RWPE1 (cell line): ENCODE measurements around the gene GMPR2.
A peak's percentile ranks its signal among the peaks of the same experiment; 100 is the strongest.

Experiments used
- CTCF ChIA-PET: fragments of 350-600 bp; sonication (Branson Sonifier 250); formaldehyde crosslinking; extraction: SDS; loops from one replicate; lab custom pipeline; 2021; lab: Yijun Ruan, JAX
- POLR2A ChIA-PET: fragments of 400-600 bp; formaldehyde crosslinking; extraction: SDS; loops from one replicate; lab custom pipeline; 2020; ENCODE audit warnings: antibody characterized with exemption; ENCODE audit not compliant: low non-redundant PET; lab: Yijun Ruan, JAX
- DNase-seq: peaks from one replicate; pipeline ENCODE4 v3.0.0; 2012; ENCODE audit warnings: low spot score
- H3K27ac ChIP-seq: fragments of 450-650 bp; 2 replicates; pipeline ENCODE4 v1.5.1; 2017
- TF ChIP-seq, protein P1 (sequence below): fragments of 450-650 bp; conservative IDR thresholded peaks from 2 replicates; pipeline ENCODE4 v1.5.1; 2017; ENCODE audit warnings: low read depth, mild to moderate bottlenecking

Gene GMPR2

DNA sequence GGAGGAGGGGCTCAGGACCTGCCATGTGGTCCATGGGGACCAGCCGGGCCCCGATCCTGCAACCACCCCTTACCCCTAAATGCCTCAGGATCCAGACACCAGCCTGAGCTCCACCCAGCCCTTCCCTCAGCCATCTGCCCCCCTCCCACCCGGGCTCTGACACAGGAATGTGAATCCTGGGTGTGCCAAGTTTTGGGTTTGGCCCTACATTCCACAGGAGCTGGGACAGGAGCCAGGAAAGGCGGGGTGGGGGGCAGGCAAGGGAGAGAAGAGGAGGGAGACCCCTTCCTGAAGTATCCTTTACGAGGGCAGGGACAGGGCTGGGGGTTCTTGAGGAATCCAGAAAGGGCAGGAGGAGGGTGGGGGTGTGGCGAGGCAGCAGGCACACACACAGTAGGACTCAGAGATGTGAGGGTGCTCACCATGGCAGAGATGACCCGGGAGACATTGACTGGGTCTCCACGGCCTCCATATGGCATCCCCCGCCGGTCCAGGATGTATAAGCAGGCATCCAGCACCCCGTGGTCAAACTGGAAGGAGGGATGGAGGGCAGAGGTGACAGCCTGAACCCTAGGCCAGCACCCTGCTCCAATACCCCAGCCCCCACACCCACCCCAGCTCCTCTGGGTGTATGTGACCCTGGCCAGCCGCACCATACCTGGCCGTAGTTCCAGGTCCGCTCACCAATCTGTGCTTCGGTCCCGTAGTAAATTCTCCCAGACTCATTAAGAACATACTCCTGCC is 26.7 kb downstream of the GMPR2 start:
- peak overlapping the region; percentile 96 for H3K27ac ChIP-seq
- ChIA-PET CTCF (interaction anchor here (0.9 kb wide), 1 partner anchor 49 kb away, joined by 3 read pairs; the partner anchor contains the start of gene CIDEB), POLR2A (interaction anchor here (0.6 kb wide), 1 partner anchor 11 kb away, joined by 3 read pairs; no protein-coding TSS in a partner anchor)
- DNase-seq = peak; percentile 87
- TF ChIP-seq, protein P1, sequence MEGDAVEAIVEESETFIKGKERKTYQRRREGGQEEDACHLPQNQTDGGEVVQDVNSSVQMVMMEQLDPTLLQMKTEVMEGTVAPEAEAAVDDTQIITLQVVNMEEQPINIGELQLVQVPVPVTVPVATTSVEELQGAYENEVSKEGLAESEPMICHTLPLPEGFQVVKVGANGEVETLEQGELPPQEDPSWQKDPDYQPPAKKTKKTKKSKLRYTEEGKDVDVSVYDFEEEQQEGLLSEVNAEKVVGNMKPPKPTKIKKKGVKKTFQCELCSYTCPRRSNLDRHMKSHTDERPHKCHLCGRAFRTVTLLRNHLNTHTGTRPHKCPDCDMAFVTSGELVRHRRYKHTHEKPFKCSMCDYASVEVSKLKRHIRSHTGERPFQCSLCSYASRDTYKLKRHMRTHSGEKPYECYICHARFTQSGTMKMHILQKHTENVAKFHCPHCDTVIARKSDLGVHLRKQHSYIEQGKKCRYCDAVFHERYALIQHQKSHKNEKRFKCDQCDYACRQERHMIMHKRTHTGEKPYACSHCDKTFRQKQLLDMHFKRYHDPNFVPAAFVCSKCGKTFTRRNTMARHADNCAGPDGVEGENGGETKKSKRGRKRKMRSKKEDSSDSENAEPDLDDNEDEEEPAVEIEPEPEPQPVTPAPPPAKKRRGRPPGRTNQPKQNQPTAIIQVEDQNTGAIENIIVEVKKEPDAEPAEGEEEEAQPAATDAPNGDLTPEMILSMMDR = no peak

DNA sequence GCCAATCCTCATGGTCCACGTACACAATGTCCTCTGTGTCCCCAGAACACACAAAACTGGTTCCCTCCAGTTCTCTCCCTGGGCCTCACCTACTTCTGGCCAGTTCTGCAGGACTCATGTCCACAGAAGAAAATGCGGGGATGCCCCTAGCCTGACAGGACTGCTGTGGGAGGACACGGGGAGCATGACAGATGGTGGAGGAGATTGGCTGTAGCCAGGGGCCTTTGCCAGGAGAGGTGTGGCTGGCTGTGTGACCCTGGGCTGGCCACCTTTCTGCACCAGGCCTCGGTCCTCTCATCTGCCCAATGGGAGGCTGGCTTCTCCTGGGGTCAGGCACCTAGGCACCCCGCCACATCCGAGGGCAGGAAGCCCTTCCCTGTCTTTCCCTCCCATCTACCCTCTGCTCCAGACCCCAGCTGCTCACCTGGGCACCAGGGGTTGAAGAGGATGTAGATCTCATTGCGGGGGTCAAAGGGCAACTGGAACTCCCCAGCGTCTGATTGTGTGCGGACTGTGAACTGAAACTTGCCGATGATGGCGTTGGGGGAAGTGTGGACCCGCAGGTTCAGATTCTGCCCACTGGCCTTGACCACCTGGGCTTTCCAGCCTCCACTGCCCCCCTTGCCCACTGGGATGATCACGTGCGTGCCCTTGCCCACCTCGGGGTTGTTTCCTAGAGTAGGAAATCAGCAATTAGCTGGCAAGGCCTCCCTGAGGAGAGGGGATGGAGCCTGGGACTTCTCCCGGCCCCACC is 27.5 kb downstream of the GMPR2 start:
- TF ChIP-seq, protein P1 = no peak
- H3K27ac ChIP-seq = peak overlapping the region; percentile 96
- ChIA-PET CTCF (interaction anchor here (0.6 kb wide), 1 partner anchor 245 kb away, joined by 4 read pairs; no protein-coding TSS in a partner anchor), POLR2A (interaction anchor here (0.6 to 1.8 kb wide), 2 partner anchors 16 to 17 kb away, joined by 3 to 5 read pairs; partner anchors contain the start of gene TINF2)
- no peak for DNase-seq

DNA sequence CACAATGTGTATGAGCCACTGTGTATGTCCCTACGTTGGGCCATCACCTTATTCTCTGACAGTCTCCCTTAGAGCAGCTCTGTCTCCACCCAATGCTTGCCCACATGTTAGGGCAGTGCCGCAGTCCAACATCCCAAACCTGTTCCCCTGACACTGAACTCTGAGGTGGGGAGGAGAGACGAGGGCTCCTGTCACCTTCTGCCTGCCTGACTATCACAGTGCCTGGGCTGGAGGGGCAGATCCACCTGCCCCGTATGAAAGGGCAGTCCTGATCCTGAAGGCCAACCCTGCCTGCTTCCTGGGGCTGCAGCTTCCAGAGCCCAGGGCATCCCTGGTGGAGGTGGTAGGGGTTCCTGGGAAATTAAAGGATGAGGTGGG is 28.0 kb downstream of the GMPR2 start:
- POLR2A ChIA-PET = interaction anchor here (0.6 to 1.8 kb wide), 3 partner anchors 15 to 22 kb away, joined by 3 to 5 read pairs (median 3); partner anchors contain the start of gene TINF2
- CTCF ChIA-PET = interaction anchor here (0.6 kb wide), 2 partner anchors 20 to 244 kb away, joined by 3 to 4 read pairs; no protein-coding TSS in a partner anchor
- no peak for DNase-seq
- H3K27ac ChIP-seq = peak overlapping the region; percentile 96
- TF ChIP-seq, protein P1 = no peak

DNA sequence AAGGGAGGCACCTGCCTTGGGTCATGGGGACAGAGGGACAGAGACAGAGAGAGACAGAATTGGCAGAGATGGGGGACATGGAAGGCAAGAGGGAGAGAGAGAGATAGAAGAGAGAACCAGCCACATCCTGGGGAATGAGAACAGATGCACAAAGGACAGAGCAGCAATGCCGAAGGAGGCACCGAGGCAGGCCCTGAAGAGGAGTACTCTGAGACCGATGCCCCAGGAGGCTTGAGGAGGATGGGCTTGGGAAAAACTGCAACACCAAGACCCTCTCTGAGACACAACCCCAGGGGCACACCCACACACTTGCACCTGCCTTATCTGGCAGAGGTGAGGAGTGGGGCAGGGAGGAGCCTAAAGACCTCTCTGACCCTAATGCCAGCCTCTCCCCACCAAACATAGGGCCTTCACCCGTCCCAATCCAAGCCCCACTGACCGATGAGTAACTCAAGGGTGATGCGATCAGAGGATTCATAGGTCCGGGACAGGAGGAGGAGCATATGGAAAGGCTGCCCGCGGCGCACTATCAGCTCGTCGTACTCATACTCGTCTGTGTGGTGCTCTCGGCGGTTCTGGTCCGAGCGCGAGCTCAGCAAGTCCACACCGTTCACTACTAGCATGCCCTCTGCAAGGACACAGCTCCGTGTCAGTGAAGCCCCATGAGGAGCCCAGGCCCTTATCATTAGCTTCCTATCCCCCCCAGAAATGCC is 28.7 kb downstream of the GMPR2 start:
- CTCF ChIA-PET = interaction anchor here (0.6 kb wide), 1 partner anchor 19 kb away, joined by 3 read pairs; no protein-coding TSS in a partner anchor
- POLR2A ChIA-PET = interaction anchor here (0.6 to 1.8 kb wide), 3 partner anchors 14 to 22 kb away, joined by 3 to 5 read pairs (median 3); partner anchors contain the start of gene TINF2
- no peak for DNase-seq
- H3K27ac ChIP-seq = peak overlapping the region; percentile 96
- TF ChIP-seq, protein P1 = no peak

DNA sequence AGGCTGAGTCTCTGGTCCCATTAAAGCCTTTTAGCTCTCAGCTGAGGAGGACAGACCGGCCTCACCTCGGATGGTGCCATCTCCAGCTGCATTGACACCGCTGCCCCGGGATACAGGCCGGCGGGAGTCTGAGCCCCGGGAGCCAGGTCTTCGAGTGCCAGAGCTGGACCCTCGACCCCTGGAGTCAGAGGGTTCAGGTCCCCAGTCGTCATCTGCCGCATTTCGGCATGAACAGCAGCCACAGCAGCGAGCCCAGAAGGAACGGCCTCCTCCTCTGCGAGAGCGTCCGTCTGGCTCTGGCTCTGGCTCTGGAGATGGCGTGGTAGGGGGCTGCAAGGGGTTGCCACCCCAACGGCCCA is 29.2 kb downstream of the GMPR2 start:
- CTCF ChIA-PET = no interaction called here
- H3K27ac ChIP-seq = peak overlapping the region; percentile 96
- no peak for DNase-seq
- POLR2A ChIA-PET = interaction anchor here (1.8 kb wide), 1 partner anchor 19 kb away, joined by 5 read pairs; the partner anchor contains the start of gene TINF2
- TF ChIP-seq, protein P1 = no peak
